B cell (primary cell): Measurements from ENCODE around the gene RNF212B. TPM values are rescaled to one million over a fixed set of nuclear protein-coding genes. Genes with fewer than 3 reads are reported as not detected.

ENCODE experiments used
- ATAC-seq: fragments of 200-7000 bp; cut with Tn5 transposase; one replicate; pipeline ENCODE4 v1.10.0; 2021; ENCODE audit warnings: low read depth, mild to moderate bottlenecking, moderate number of reproducible peaks, moderate library complexity
- CTCF ChIA-PET: fragments of 350-600 bp; sonication (Branson Sonifier 250); formaldehyde crosslinking; loops from one replicate; lab custom pipeline; 2021; ENCODE audit warnings: antibody characterized with exemption, inconsistent platforms; lab: Charles Lee
- POLR2A ChIA-PET: fragments of 350-600 bp; sonication (Branson Sonifier 250); formaldehyde crosslinking; loops from one replicate; lab custom pipeline; 2021; ENCODE audit warnings: antibody characterized with exemption; lab: Charles Lee
- DNase-seq: peaks from one replicate; pipeline ENCODE4 v3.0.0; 2013
- H2AFZ ChIP-seq: 2 replicates; pipeline ENCODE4 v1.6.1; 2012; ENCODE audit warnings: mild to moderate bottlenecking, low read depth, low read length; ENCODE audit not compliant: insufficient read depth, poor library complexity, severe bottlenecking
- H3K27ac ChIP-seq, 2 donors: 1 replicate in 1 of 2; 2 replicates in 1 of 2; pipeline ENCODE4 v1.5.1; 2012 to 2013; ENCODE audit warnings: low read length in 2 of 2, mild to moderate bottlenecking in 2 of 2, moderate library complexity in 1 of 2
- H3K27me3 ChIP-seq, 4 experiments: fragments of 200-600 bp in 1 of 4; sonication (generic) in 1 of 4; replicated peaks in 1 of 4; 1 replicate in 2 of 4; 2 replicates in 2 of 4; pipeline versions ENCODE4 v1.6.1 to v1.7.0; 2013 to 2016; ENCODE audit warnings: low read length in 3 of 4, mild to moderate bottlenecking in 2 of 4, mixed read lengths in 1 of 4, moderate library complexity in 1 of 4; ENCODE audit not compliant: insufficient read depth in 4 of 4, control insufficient read depth in 3 of 4; ENCODE audit errors: control extremely low read depth in 1 of 4
- H3K36me3 ChIP-seq, 2 experiments: replicated peaks in 1 of 2; 1 replicate in 1 of 2; 2 replicates in 1 of 2; pipeline versions ENCODE4 v1.6.1 to v1.7.1; 2013; ENCODE audit warnings: low read length in 1 of 2; ENCODE audit not compliant: insufficient read depth in 2 of 2, control insufficient read depth in 1 of 2; ENCODE audit errors: control extremely low read depth in 1 of 2, extremely low read depth in 1 of 2
- H3K4me1 ChIP-seq, 2 donors: fragments of 200-600 bp in 1 of 2; sonication (generic) in 1 of 2; 1 replicate in 1 of 2; 2 replicates in 1 of 2; pipeline versions ENCODE4 v1.5.1 to v1.6.1; 2013 to 2017; ENCODE audit warnings: low read length in 2 of 2; ENCODE audit not compliant: control insufficient read depth in 2 of 2, insufficient read depth in 2 of 2
- H3K4me2 ChIP-seq: replicated peaks from 2 replicates; pipeline ENCODE3; 2012; ENCODE audit warnings: mild to moderate bottlenecking, low read depth, low read length; ENCODE audit not compliant: poor library complexity, severe bottlenecking
- H3K4me3 ChIP-seq, 5 experiments: fragments of 200-600 bp in 1 of 5; sonication (generic) in 1 of 5; 1 replicate in 3 of 5; 2 replicates in 2 of 5; pipeline versions ENCODE4 v1.5.1 to v1.7.0; 2011 to 2016; ENCODE audit warnings: low read length in 4 of 5, mild to moderate bottlenecking in 4 of 5, low read depth in 2 of 5, control low read depth in 1 of 5, moderate library complexity in 1 of 5; ENCODE audit not compliant: insufficient read depth in 1 of 5; ENCODE audit errors: control extremely low read depth in 1 of 5, extremely low read depth in 1 of 5
- H3K79me2 ChIP-seq: fragments of 200-600 bp; sonication (generic); one replicate; pipeline ENCODE4 v1.6.0; 2016; ENCODE audit warnings: low read length; ENCODE audit not compliant: control insufficient read depth, insufficient read depth
- H3K9ac ChIP-seq: fragments of 200-600 bp; sonication (generic); 2 replicates; pipeline ENCODE4 v1.6.1; 2017; ENCODE audit warnings: mild to moderate bottlenecking, low read length, moderate library complexity
- H3K9me3 ChIP-seq, 3 donors: one replicate each; pipeline versions ENCODE4 v1.6.1 to v1.7.1; 2013; ENCODE audit warnings: low read length in 2 of 3; ENCODE audit not compliant: control insufficient read depth in 2 of 3, insufficient read depth in 1 of 3; ENCODE audit errors: control extremely low read depth in 1 of 3
- H4K20me1 ChIP-seq: 2 replicates; pipeline ENCODE4 v1.6.0; 2012; ENCODE audit warnings: mild to moderate bottlenecking, low read length; ENCODE audit not compliant: insufficient read depth, control insufficient read depth, poor library complexity, severe bottlenecking
- H3K27ac Mint-ChIP-seq: one replicate; pipeline ENCODE4 v1.8.0; 2021; ENCODE audit warnings: mixed read lengths
- H3K27me3 Mint-ChIP-seq: one replicate; pipeline ENCODE4 v1.8.0; 2021; ENCODE audit warnings: mixed read lengths
- H3K4me1 Mint-ChIP-seq: one replicate; pipeline ENCODE4 v1.8.0; 2021; ENCODE audit warnings: mixed read lengths
- H3K4me3 Mint-ChIP-seq: one replicate; pipeline ENCODE4 v1.8.0; 2021; ENCODE audit warnings: mixed read lengths
- H3K9me3 Mint-ChIP-seq: one replicate; pipeline ENCODE4 v1.8.0; 2022; ENCODE audit warnings: mixed read lengths; ENCODE audit not compliant: insufficient read depth
- CTCF ChIP-seq: fragments of 200-600 bp; IDR thresholded peaks from one replicate; pipeline ENCODE4 v1.8.0; 2022; ENCODE audit warnings: antibody characterized with exemption, mild to moderate bottlenecking
- EZH2 ChIP-seq: IDR thresholded peaks from 2 replicates; pipeline ENCODE4 v1.6.1; 2012; ENCODE audit warnings: borderline replicate concordance, low read depth, mild to moderate bottlenecking, moderate library complexity, low read length; ENCODE audit not compliant: insufficient read depth, poor library complexity, severe bottlenecking
- WGBS: methylation state at CpG from one replicate; pipeline ENCODE4 v1.1.5; 2013; ENCODE audit warnings: missing lambda C conversion rate; ENCODE audit not compliant: insufficient coverage; 5-methylcytosine and 5-hydroxymethylcytosine counted together
- intact Hi-C: fragments of 100-400 bp; cut with micrococcal nuclease; formaldehyde crosslinking; loops from one replicate; pipeline ENCODE4 v1.10.0; 2022
- polyA plus RNA-seq: library from polyadenylated mRNA; depleted of rRNA; stranded (reverse); fragments of >200 nt; gene quantifications from 2 replicates; pipeline ENCODE4 v1.2.3, GENCODE V29; 2012
- total RNA-seq, 2 donors: library from RNA; stranded (reverse); fragments of 120-200 nt in 1 of 2; gene quantifications; 1 replicate in 1 of 2; 2 replicates in 1 of 2; pipeline versions ENCODE4 v1.2.3 to v1.2.4, GENCODE V29; 2013 to 2022

Gene RNF212B
- total and polyA plus RNA-seq, 2 donors (not counting 1 experiment from before 2014, with no cell fraction given), result not detected

- ATAC-seq (no peak), DNase-seq (no peak)
- TF ChIP-seq EZH2, result no peak
- TF ChIP-seq CTCF, result no peak
- Histone ChIP-seq H3K9ac (no peak overlapping the region), H3K36me3 (no peaks in the 10 kb centered on the region), H3K4me2 (no peak overlapping the region), H3K4me3 (no peak overlapping the region), H3K27me3 (no peaks in the 10 kb centered on the region), H3K27ac (no peak overlapping the region), H3K4me1 (no peaks in the 10 kb centered on the region), H3K79me2 (no peaks in the 10 kb centered on the region), H2AFZ (no peak overlapping the region), H4K20me1 (no peaks in the 10 kb centered on the region), H3K9me3 (no peaks in the 10 kb centered on the region)
- Mint-ChIP-seq H3K27me3 (peaks cover 11% of the 10 kb centered on the region), H3K9me3 (no peaks in the 10 kb centered on the region), H3K4me1 (no peaks in the 10 kb centered on the region), H3K4me3 (no peak overlapping the region), H3K27ac (no peak overlapping the region)
- 95% methylated on average over 5 of the region's 7 CpGs for WGBS
- POLR2A ChIA-PET, result no interaction called here
- CTCF ChIA-PET, result no interaction called here
- intact Hi-C loops, result no loop called here
These were observed 35.7 kb upstream of the RNF212B start for GRCh38 chr14:23202001-23202400.

GRCh38 chr14:23206422-23207145, 31.2 kb upstream of the RNF212B start:
- POLR2A ChIA-PET, result no interaction called here
- DNase-seq, result no peak
- H3K4me2 ChIP-seq, result no peak overlapping the region
- CTCF ChIA-PET, result no interaction called here
- H3K4me3 Mint-ChIP-seq, result no peak overlapping the region
- H3K27me3 Mint-ChIP-seq, result peaks cover 44% of the 10 kb centered on the region
- H3K9me3 ChIP-seq, result no peaks in the 10 kb centered on the region
- peaks cover 0 to 7% (median under 1%) of the 10 kb centered on the region in 4 experiments for H3K27me3 ChIP-seq
- H3K9me3 Mint-ChIP-seq, result no peaks in the 10 kb centered on the region
- no peak for ATAC-seq
- TF ChIP-seq EZH2, result no peak
- no peak for TF ChIP-seq CTCF
- no peaks in the 10 kb centered on the region for H3K4me1 Mint-ChIP-seq
- no peak overlapping the region for H3K27ac ChIP-seq
- no peaks in the 10 kb centered on the region for H3K4me1 ChIP-seq
- H3K36me3 ChIP-seq, result no peaks in the 10 kb centered on the region
- H3K9ac ChIP-seq, result no peak overlapping the region
- H3K4me3 ChIP-seq, result no peak overlapping the region
- no CpG with 5 or more reads among the region's 3 CpGs for WGBS
- intact Hi-C loops, result no loop called here
- no peaks in the 10 kb centered on the region for H3K79me2 ChIP-seq
- H2AFZ ChIP-seq, result no peak overlapping the region
- no peak overlapping the region for H3K27ac Mint-ChIP-seq
- H4K20me1 ChIP-seq, result no peaks in the 10 kb centered on the region
